ENCODE data around the gene MIEF1. TPM values are rescaled to one million over a fixed set of nuclear protein-coding genes. Genes with fewer than 3 reads are reported as not detected.
A peak's percentile ranks its signal among the peaks of the same experiment; 100 is the strongest.

MIEF1 gene
- total RNA-seq, 2 experiments from 2014 or later, result 43.2 to 44.9 TPM

DNA sequence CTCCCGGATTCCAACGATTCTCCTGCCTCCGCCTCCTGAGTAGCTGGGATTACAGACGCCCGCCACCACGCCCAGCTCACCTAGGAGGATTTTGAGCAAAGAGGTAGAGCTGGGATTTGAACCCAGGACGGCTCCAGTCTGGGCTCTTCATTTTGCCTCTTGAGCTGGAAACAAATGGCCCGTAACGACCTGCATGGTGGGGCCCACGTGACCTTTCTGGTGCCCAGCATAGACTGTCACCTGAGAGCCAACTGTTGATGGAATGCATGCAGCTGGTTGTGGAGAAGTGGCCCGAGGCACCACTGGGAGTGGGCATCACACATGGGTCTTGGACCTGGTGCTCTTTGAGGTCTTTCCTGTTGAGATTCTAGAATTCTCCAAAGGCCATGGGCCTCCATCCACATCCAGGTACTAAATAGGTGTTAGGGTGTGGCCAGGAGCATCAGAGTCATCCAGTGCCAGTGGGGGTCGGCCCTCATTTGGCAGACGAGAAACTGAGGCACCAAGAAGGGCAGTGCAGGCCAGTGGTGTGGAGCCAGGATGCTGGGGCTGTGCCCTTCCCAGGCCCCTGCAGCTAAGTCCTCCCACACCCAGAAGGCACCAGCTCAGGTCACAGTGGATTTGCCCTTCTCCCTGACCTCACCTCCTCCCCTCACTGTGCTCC lies 22.1 kb downstream of the MIEF1 start:
- H3K4me3 Mint-ChIP-seq, result peak overlapping the region; percentile 32
- CTCF ChIA-PET, result interaction anchor here (0.7 to 3.8 kb wide), 5 partner anchors 9 to 32 kb away, joined by 3 to 17 read pairs (median 4); partner anchors contain the start of gene MIEF1
- POLR2A ChIA-PET, result interaction anchor here (0.6 to 3.4 kb wide), 6 partner anchors 9 to 1257 kb away, joined by 3 to 26 read pairs (median 4); partner anchors contain the start of gene RPL3
- no peaks in the 10 kb centered on the region for H3K9me3 Mint-ChIP-seq (ENCODE audit: low read depth)
- no peak for DNase-seq
- H3K27ac Mint-ChIP-seq, result peak overlapping the region; percentile 84
- no peaks in the 10 kb centered on the region for H3K27me3 Mint-ChIP-seq
- ATAC-seq, result no peak
- intact Hi-C loops (cut with DNase I, micrococcal nuclease), result loop anchor here in 1 of 2 experiments (5.0 to 10.0 kb wide), 3 partner anchors 372 to 819 kb away; partner anchors contain the start of genes APOBEC3C, CBX7, GTPBP1 and JOSD1
- H3K4me1 Mint-ChIP-seq, result peaks cover 68% of the 10 kb centered on the region
- peaks cover 69% of the 10 kb centered on the region for H3K36me3 Mint-ChIP-seq (ENCODE audit: low read depth)

- Mint-ChIP-seq H3K4me1 (peaks cover 75% of the 10 kb centered on the region), H3K27ac (peak overlapping the region; percentile 84), H3K9me3 (ENCODE audit: low read depth) (no peaks in the 10 kb centered on the region), H3K36me3 (ENCODE audit: low read depth) (peaks cover 76% of the 10 kb centered on the region), H3K27me3 (no peaks in the 10 kb centered on the region), H3K4me3 (peak overlapping the region; percentile 32)
- intact Hi-C loops (cut with DNase I, micrococcal nuclease), result loop anchor here in 1 of 2 experiments (5.0 to 10.0 kb wide), 3 partner anchors 373 to 820 kb away; partner anchors contain the start of genes APOBEC3C, CBX7, GTPBP1 and JOSD1
- no peak for ATAC-seq
- ChIA-PET POLR2A (interaction anchor here (0.6 to 3.4 kb wide), 5 partner anchors 9 to 1258 kb away, joined by 3 to 26 read pairs (median 5); partner anchors contain the start of gene RPL3), CTCF (interaction anchor here (1.2 to 3.8 kb wide), 4 partner anchors 10 to 33 kb away, joined by 4 to 17 read pairs (median 4); no protein-coding TSS in a partner anchor)
- DNase-seq, result no peak
These were observed 22.9 kb downstream of the MIEF1 start for GRCh38 chr22:39524753-39525657.

GRCh38 chr22:39525658-39525975 lies 23.5 kb downstream of the MIEF1 start:
- peaks cover 82% of the 10 kb centered on the region for H3K4me1 Mint-ChIP-seq
- POLR2A ChIA-PET, result interaction anchor here (0.6 kb wide), 1 partner anchor 24 kb away, joined by 3 read pairs; the partner anchor contains the start of gene MIEF1
- peak overlapping the region; percentile 84 for H3K27ac Mint-ChIP-seq
- H3K9me3 Mint-ChIP-seq (ENCODE audit: low read depth), result no peaks in the 10 kb centered on the region
- CTCF ChIA-PET, result interaction anchor here (0.6 to 3.8 kb wide), 3 partner anchors 10 to 50 kb away, joined by 3 to 17 read pairs (median 4); no protein-coding TSS in a partner anchor
- intact Hi-C loops (cut with DNase I, micrococcal nuclease), result loop anchor here in 1 of 2 experiments (10.0 kb wide), 2 partner anchors 511 to 821 kb away; partner anchors contain the start of genes APOBEC3C, GTPBP1 and JOSD1
- peaks cover 76% of the 10 kb centered on the region for H3K36me3 Mint-ChIP-seq (ENCODE audit: low read depth)
- ATAC-seq (no peak), DNase-seq (no peak)
- H3K27me3 Mint-ChIP-seq, result no peaks in the 10 kb centered on the region
- no peak overlapping the region for H3K4me3 Mint-ChIP-seq

DNA sequence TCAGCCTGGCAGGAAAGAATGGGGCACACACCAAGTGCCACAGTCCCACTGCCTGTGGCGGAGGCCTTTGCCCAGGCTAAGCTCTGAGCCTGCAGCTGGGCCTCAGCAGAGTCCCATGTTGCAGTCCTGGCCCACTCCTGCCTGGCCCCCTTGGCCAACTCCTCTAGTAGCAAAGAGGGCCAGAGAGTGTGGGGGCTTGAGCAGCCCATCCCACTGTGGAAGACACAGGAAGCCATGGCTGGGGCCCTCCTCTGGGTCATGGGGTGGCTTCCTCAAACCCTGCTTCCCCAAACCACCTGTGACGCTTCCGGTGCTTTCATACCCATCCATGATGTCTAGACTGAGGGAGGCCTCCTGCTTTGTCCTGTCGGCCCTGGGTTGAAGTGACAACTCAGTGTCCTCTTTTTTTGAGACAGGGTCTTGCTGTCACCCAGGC lies 24.7 kb downstream of the MIEF1 start:
- no peaks in the 10 kb centered on the region for H3K9me3 Mint-ChIP-seq (ENCODE audit: low read depth)
- H3K27ac Mint-ChIP-seq, result peak overlapping the region; percentile 79
- ChIA-PET POLR2A (interaction anchor here (0.6 kb wide), 1 partner anchor 132 kb away, joined by 4 read pairs; no protein-coding TSS in a partner anchor), CTCF (interaction anchor here (1.4 to 3.8 kb wide), 2 partner anchors 12 to 36 kb away, joined by 3 to 17 read pairs; no protein-coding TSS in a partner anchor)
- H3K27me3 Mint-ChIP-seq, result no peaks in the 10 kb centered on the region
- H3K4me3 Mint-ChIP-seq, result no peak overlapping the region
- H3K4me1 Mint-ChIP-seq, result peaks cover 89% of the 10 kb centered on the region
- H3K36me3 Mint-ChIP-seq (ENCODE audit: low read depth), result peaks cover 75% of the 10 kb centered on the region
- peak; percentile 16 for ATAC-seq
- intact Hi-C loops (cut with DNase I, micrococcal nuclease), result loop anchor here in 1 of 2 experiments (10.0 kb wide), 2 partner anchors 512 to 822 kb away; partner anchors contain the start of genes APOBEC3C, GTPBP1 and JOSD1
- DNase-seq, result peak; percentile 56

DNA sequence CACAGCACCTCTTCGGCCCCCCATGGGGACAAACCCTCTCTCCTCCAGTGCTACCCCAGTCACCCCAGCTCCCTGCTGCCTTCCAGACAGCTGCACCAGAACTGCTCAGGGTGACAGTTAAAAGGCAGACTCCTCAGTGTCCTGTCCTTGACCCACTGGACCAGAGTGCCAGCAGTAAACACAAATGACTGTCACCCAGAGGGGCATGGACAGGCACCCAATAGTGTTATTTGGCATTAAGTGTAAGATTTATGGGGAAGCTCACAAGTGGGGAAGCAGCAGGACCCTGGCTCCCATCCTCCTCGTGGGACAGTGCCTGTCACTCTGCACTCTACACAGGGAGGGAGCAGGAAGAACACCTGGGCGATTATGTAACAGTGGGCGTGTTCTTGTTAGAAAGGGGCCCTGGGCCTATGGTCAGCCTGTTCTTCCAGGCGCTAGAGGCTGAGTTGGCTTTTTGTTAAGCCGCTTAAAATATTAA lies 25.4 kb downstream of the MIEF1 start:
- Mint-ChIP-seq H3K27me3 (no peaks in the 10 kb centered on the region), H3K4me1 (peaks cover 85% of the 10 kb centered on the region), H3K4me3 (peak overlapping the region; percentile 19), H3K36me3 (ENCODE audit: low read depth) (peaks cover 71% of the 10 kb centered on the region), H3K9me3 (ENCODE audit: low read depth) (no peaks in the 10 kb centered on the region), H3K27ac (peak overlapping the region; percentile 79)
- intact Hi-C loops (cut with DNase I, micrococcal nuclease), result loop anchor here in 1 of 2 experiments (10.0 kb wide), 2 partner anchors 513 to 823 kb away; partner anchors contain the start of genes APOBEC3C, GTPBP1 and JOSD1
- DNase-seq (no peak), ATAC-seq (no peak)
- POLR2A ChIA-PET, result no interaction called here
- CTCF ChIA-PET, result interaction anchor here (0.6 to 4.8 kb wide), 5 partner anchors 11 to 509 kb away, joined by 3 to 100 read pairs (median 17); no protein-coding TSS in a partner anchor

GRCh38 chr22:39528080-39528661 lies 26.1 kb downstream of the MIEF1 start:
- ChIA-PET CTCF (interaction anchor here (0.6 to 4.8 kb wide), 18 partner anchors 8 to 509 kb away, joined by 3 to 100 read pairs (median 5); partner anchors contain the start of genes ATF4 and MIEF1), POLR2A (interaction anchor here (0.8 to 1.8 kb wide), 5 partner anchors 7 to 209 kb away, joined by 3 to 27 read pairs (median 6); partner anchors contain the start of genes ATF4 and RPL3)
- Mint-ChIP-seq H3K4me1 (peaks cover 78% of the 10 kb centered on the region), H3K36me3 (ENCODE audit: low read depth) (peaks cover 64% of the 10 kb centered on the region), H3K9me3 (ENCODE audit: low read depth) (no peaks in the 10 kb centered on the region), H3K27me3 (no peaks in the 10 kb centered on the region), H3K27ac (peak overlapping the region; percentile 66), H3K4me3 (peak overlapping the region; percentile 67)
- intact Hi-C loops (cut with DNase I, micrococcal nuclease), result loop anchor here in 1 of 2 experiments (2.0 to 10.0 kb wide), 3 partner anchors 357 to 823 kb away; partner anchors contain the start of genes APOBEC3C, GTPBP1 and JOSD1
- no peak for ATAC-seq
- no peak for DNase-seq

GRCh38 chr22:39528681-39529486 lies 26.8 kb downstream of the MIEF1 start:
- ChIA-PET CTCF (interaction anchor here (0.6 to 4.8 kb wide), 38 partner anchors 8 to 591 kb away, joined by 3 to 100 read pairs (median 4); partner anchors contain the start of genes ATF4, MIEF1, RPL3 and TAB1), POLR2A (interaction anchor here (0.7 to 1.8 kb wide), 12 partner anchors 8 to 465 kb away, joined by 3 to 27 read pairs (median 6); partner anchors contain the start of genes ATF4, MIEF1, RPL3 and TAB1)
- Mint-ChIP-seq H3K4me3 (peak overlapping the region; percentile 67), H3K4me1 (peaks cover 75% of the 10 kb centered on the region), H3K9me3 (ENCODE audit: low read depth) (no peaks in the 10 kb centered on the region), H3K27me3 (no peaks in the 10 kb centered on the region), H3K36me3 (ENCODE audit: low read depth) (peaks cover 59% of the 10 kb centered on the region), H3K27ac (peak overlapping the region; percentile 81)
- peak; percentile 96 for DNase-seq
- ATAC-seq, result peak; percentile 37
- intact Hi-C loops (cut with DNase I, micrococcal nuclease), result loop anchor here (1.0 to 10.0 kb wide), 5 partner anchors 36 to 824 kb away; partner anchors contain the start of genes APOBEC3C (in 1 of the 2), GTPBP1 (in 1 of the 2) and JOSD1 (in 1 of the 2)

GRCh38 chr22:39529487-39529851 lies 27.4 kb downstream of the MIEF1 start:
- intact Hi-C loops (cut with DNase I, micrococcal nuclease), result loop anchor here (1.0 to 10.0 kb wide), 5 partner anchors 36 to 825 kb away; partner anchors contain the start of genes APOBEC3C (in 1 of the 2), GTPBP1 (in 1 of the 2) and JOSD1 (in 1 of the 2)
- Mint-ChIP-seq H3K36me3 (ENCODE audit: low read depth) (peaks cover 54% of the 10 kb centered on the region), H3K4me3 (peak overlapping the region; percentile 67), H3K27me3 (no peaks in the 10 kb centered on the region), H3K9me3 (ENCODE audit: low read depth) (no peaks in the 10 kb centered on the region), H3K27ac (peak overlapping the region; percentile 81), H3K4me1 (peaks cover 75% of the 10 kb centered on the region)
- ATAC-seq, result no peak
- POLR2A ChIA-PET, result interaction anchor here (0.7 to 1.8 kb wide), 9 partner anchors 8 to 464 kb away, joined by 3 to 27 read pairs (median 6); partner anchors contain the start of genes ATF4, MIEF1 and RPL3
- CTCF ChIA-PET, result interaction anchor here (0.7 to 4.8 kb wide), 34 partner anchors 8 to 590 kb away, joined by 3 to 100 read pairs (median 5); partner anchors contain the start of genes ATF4, MIEF1, RPL3 and TAB1
- no peak for DNase-seq

GRCh38 chr22:39530116-39530515 lies 28.0 kb downstream of the MIEF1 start:
- peak overlapping the region; percentile 81 for H3K27ac Mint-ChIP-seq
- peak overlapping the region; percentile 98 for H3K4me3 Mint-ChIP-seq
- ChIA-PET POLR2A (interaction anchor here (0.8 to 1.8 kb wide), 3 partner anchors 9 to 11 kb away, joined by 3 to 27 read pairs (median 5); partner anchors contain the start of gene ATF4), CTCF (interaction anchor here (0.7 to 4.8 kb wide), 13 partner anchors 13 to 514 kb away, joined by 3 to 100 read pairs (median 8); partner anchors contain the start of genes MIEF1, RPL3 and TAB1)
- no peak for ATAC-seq
- peaks cover 69% of the 10 kb centered on the region for H3K4me1 Mint-ChIP-seq
- no peaks in the 10 kb centered on the region for H3K9me3 Mint-ChIP-seq (ENCODE audit: low read depth)
- H3K36me3 Mint-ChIP-seq (ENCODE audit: low read depth), result peaks cover 48% of the 10 kb centered on the region
- DNase-seq, result no peak
- intact Hi-C loops (cut with DNase I, micrococcal nuclease), result loop anchor here (5.0 to 10.0 kb wide), 5 partner anchors 375 to 817 kb away; partner anchors contain the start of genes ADSL (in 1 of the 2) and GRAP2 (in 1 of the 2)
- H3K27me3 Mint-ChIP-seq, result no peaks in the 10 kb centered on the region

Measured in activated CD4-positive, alpha-beta T cell treated with anti-CD3 and anti-CD28 coated beads for 36 hours (primary cell).